ENCODE results near the gene RPL13A. TPM values are rescaled to one million over a fixed set of nuclear protein-coding genes. Genes with fewer than 3 reads are reported as not detected.

Gene RPL13A
- total RNA-seq, 1 experiment from 2014 or later = 3,819 TPM

DNA sequence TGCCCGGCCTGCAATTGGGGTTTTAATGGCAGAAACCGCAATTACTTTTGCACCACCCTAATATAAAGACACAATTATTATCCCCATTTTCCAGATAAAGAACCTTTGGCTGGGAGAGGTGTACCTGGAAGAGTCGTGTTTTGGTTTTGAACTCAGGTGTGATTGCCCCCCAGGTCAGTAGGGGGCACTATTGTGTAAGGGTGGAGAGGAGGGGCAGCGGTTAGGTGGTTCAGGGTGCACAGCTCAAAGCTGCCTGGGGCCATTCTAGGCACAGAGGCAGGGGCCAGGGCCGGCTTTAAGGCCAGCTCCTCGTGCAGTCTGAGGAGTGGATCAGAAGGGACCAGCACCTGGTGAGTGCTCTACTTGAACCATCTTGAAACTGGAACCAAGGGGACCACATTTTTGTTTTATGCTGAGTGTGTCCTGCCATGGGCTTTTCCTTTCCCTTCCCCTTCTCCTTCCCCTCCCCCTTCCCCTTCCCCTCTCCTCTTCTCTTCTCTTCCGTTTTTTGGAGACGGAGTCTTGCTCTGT lies 19.2 kb downstream of the RPL13A start:
- Mint-ChIP-seq H3K9me3 (ENCODE audit: unreplicated experiment) (no peaks in the 10 kb centered on the region), H3K27me3 (ENCODE audit: insufficient read depth, unreplicated experiment) (no peaks in the 10 kb centered on the region), H3K4me1 (ENCODE audit: insufficient read depth, unreplicated experiment) (no peaks in the 10 kb centered on the region), H3K4me3 (ENCODE audit: unreplicated experiment) (no peak overlapping the region), H3K27ac (ENCODE audit: low read depth, unreplicated experiment) (no peak overlapping the region), H3K36me3 (ENCODE audit: insufficient read depth, unreplicated experiment) (peaks cover 2% of the 10 kb centered on the region)
- peak; percentile 75 for DNase-seq (ENCODE audit: unreplicated experiment)
- ChIA-PET POLR2A (interaction anchor here (1.5 kb wide), 1 partner anchor 40 kb away, joined by 4 read pairs; no protein-coding TSS in a partner anchor), CTCF (interaction anchor here (0.7 to 1.2 kb wide), 2 partner anchors 40 to 131 kb away, joined by 3 to 13 read pairs; no protein-coding TSS in a partner anchor)
- TF ChIP-seq, protein P1, sequence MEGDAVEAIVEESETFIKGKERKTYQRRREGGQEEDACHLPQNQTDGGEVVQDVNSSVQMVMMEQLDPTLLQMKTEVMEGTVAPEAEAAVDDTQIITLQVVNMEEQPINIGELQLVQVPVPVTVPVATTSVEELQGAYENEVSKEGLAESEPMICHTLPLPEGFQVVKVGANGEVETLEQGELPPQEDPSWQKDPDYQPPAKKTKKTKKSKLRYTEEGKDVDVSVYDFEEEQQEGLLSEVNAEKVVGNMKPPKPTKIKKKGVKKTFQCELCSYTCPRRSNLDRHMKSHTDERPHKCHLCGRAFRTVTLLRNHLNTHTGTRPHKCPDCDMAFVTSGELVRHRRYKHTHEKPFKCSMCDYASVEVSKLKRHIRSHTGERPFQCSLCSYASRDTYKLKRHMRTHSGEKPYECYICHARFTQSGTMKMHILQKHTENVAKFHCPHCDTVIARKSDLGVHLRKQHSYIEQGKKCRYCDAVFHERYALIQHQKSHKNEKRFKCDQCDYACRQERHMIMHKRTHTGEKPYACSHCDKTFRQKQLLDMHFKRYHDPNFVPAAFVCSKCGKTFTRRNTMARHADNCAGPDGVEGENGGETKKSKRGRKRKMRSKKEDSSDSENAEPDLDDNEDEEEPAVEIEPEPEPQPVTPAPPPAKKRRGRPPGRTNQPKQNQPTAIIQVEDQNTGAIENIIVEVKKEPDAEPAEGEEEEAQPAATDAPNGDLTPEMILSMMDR (IDR thresholded peaks at IDR 0.05; ENCODE audit: unreplicated experiment) = peak; percentile 74
- intact Hi-C loops (cut with micrococcal nuclease) = loop anchor here (1.0 kb wide), 1 partner anchor 172 kb away; no protein-coding TSS in a partner anchor
- no TSS peak for BruUV-seq (replicated peaks)

DNA sequence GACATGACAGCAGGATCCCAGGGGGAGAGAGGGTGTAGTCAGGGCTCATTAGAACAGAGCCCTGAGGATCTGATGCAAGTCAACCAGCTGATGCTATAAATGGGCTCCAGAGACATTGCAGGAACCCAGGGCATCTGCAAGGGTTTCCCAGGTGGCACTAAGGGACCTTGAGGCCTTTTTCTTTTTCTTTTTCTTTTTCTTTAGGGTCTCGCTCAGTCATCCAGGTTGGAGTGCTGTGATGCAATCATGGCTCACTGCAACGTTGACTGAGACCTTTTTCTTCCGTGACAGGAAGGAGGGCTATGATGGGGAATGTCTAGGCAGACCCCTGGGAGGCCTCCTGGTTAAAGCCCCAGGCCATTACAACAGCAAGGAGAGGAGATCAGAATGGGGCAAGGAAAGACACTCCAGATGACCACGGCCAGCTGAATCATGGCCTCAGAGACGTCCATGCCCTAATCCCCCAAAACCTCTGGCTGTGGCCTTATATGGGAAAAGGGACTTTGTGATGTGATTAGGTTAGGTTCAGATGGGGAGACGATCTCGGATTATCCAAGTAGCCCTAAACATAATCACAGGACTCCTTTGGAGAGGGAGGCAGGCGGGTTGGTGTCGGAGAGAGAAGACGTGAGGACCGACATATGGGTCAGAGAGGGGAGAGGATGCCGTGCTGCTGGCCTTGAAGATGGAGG lies 20.5 kb downstream of the RPL13A start:
- no peaks in the 10 kb centered on the region for H3K9me3 Mint-ChIP-seq (ENCODE audit: unreplicated experiment)
- ChIA-PET POLR2A (interaction anchor here (0.9 kb wide), 1 partner anchor 9 kb away, joined by 4 read pairs; no protein-coding TSS in a partner anchor), CTCF (interaction anchor here (0.6 to 2.1 kb wide), 4 partner anchors 39 to 283 kb away, joined by 3 to 12 read pairs (median 4); no protein-coding TSS in a partner anchor)
- H3K36me3 Mint-ChIP-seq (ENCODE audit: insufficient read depth, unreplicated experiment) = no peaks in the 10 kb centered on the region
- BruUV-seq (replicated peaks) = no TSS peak
- intact Hi-C loops (cut with micrococcal nuclease) = no loop called here
- peaks cover under 1% of the 10 kb centered on the region for H3K27me3 Mint-ChIP-seq (ENCODE audit: insufficient read depth, unreplicated experiment)
- no peak for DNase-seq (ENCODE audit: unreplicated experiment)
- H3K27ac Mint-ChIP-seq (ENCODE audit: low read depth, unreplicated experiment) = no peak overlapping the region
- TF ChIP-seq, protein P1 (IDR thresholded peaks at IDR 0.05; ENCODE audit: unreplicated experiment) = no peak
- no peak overlapping the region for H3K4me3 Mint-ChIP-seq (ENCODE audit: unreplicated experiment)
- H3K4me1 Mint-ChIP-seq (ENCODE audit: insufficient read depth, unreplicated experiment) = no peaks in the 10 kb centered on the region

DNA sequence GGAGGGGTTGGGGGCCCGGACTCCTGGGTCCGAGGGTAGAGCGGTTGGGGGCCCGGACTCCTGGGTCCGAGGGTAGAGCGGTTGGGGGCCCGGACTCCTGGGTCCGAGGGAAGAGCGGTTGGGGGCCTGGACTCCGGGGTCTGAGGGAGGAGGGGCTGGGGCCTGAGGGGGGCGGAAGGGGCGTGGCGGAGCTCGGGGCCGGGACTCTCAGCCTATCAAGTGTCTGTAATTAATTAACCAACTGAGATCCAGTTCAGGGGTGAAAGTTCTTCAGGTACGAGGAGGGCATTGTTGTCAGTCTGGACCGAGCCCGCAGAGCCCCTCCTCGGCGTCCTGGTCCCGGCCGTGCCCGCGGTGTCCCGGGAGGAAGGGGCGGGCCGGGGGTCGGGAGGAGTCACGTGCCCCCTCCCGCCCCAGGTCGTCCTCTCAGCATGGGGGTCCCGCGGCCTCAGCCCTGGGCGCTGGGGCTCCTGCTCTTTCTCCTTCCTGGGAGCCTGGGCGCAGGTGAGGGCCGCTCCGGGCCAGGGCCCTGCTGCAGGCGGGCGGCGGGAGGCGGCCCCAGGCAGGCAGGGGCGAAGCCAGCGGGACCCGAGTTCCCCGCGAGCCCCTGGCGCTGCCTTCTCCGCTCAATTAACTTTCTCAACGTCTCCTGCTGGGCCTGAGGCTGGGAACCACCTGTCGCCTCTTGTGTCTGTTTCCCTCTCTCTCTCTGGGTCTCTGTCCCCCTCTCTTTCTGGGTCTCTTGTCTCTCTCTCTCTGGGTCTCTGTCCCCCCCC lies 25.8 kb downstream of the RPL13A start:
- H3K4me1 Mint-ChIP-seq (ENCODE audit: insufficient read depth, unreplicated experiment) = peaks cover 6% of the 10 kb centered on the region
- ChIA-PET POLR2A (no interaction called here), CTCF (interaction anchor here (0.6 to 0.7 kb wide), 2 partner anchors 56 to 84 kb away, joined by 3 read pairs; no protein-coding TSS in a partner anchor)
- intact Hi-C loops (cut with micrococcal nuclease) = no loop called here
- H3K4me3 Mint-ChIP-seq (ENCODE audit: unreplicated experiment) = peak overlapping the region; percentile 54
- H3K27ac Mint-ChIP-seq (ENCODE audit: low read depth, unreplicated experiment) = no peak overlapping the region
- DNase-seq (ENCODE audit: unreplicated experiment) = no peak
- BruUV-seq (replicated peaks) = no TSS peak
- TF ChIP-seq, protein P1 (IDR thresholded peaks at IDR 0.05; ENCODE audit: unreplicated experiment) = no peak
- H3K27me3 Mint-ChIP-seq (ENCODE audit: insufficient read depth, unreplicated experiment) = peaks cover 11% of the 10 kb centered on the region
- no peaks in the 10 kb centered on the region for H3K36me3 Mint-ChIP-seq (ENCODE audit: insufficient read depth, unreplicated experiment)
- H3K9me3 Mint-ChIP-seq (ENCODE audit: unreplicated experiment) = no peaks in the 10 kb centered on the region

DNA sequence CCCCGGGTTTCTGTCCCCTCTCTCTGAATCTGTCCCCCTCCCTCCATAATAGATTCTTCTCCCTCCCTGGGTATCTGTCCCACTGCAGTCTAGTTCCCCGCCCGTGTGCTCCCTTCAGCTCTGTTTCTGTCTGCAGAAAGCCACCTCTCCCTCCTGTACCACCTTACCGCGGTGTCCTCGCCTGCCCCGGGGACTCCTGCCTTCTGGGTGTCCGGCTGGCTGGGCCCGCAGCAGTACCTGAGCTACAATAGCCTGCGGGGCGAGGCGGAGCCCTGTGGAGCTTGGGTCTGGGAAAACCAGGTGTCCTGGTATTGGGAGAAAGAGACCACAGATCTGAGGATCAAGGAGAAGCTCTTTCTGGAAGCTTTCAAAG lies 26.3 kb downstream of the RPL13A start:
- BruUV-seq (replicated peaks) = no TSS peak
- DNase-seq (ENCODE audit: unreplicated experiment) = no peak
- no peak overlapping the region for H3K27ac Mint-ChIP-seq (ENCODE audit: low read depth, unreplicated experiment)
- intact Hi-C loops (cut with micrococcal nuclease) = no loop called here
- peaks cover 11% of the 10 kb centered on the region for H3K27me3 Mint-ChIP-seq (ENCODE audit: insufficient read depth, unreplicated experiment)
- H3K36me3 Mint-ChIP-seq (ENCODE audit: insufficient read depth, unreplicated experiment) = no peaks in the 10 kb centered on the region
- ChIA-PET POLR2A (no interaction called here), CTCF (interaction anchor here (0.6 to 0.7 kb wide), 2 partner anchors 56 to 84 kb away, joined by 3 read pairs; no protein-coding TSS in a partner anchor)
- TF ChIP-seq, protein P1 (IDR thresholded peaks at IDR 0.05; ENCODE audit: unreplicated experiment) = no peak
- peak overlapping the region; percentile 54 for H3K4me3 Mint-ChIP-seq (ENCODE audit: unreplicated experiment)
- H3K9me3 Mint-ChIP-seq (ENCODE audit: unreplicated experiment) = no peaks in the 10 kb centered on the region
- H3K4me1 Mint-ChIP-seq (ENCODE audit: insufficient read depth, unreplicated experiment) = peaks cover 6% of the 10 kb centered on the region

Data from MCF 10A (cell line).